Measurements from ENCODE around the gene POLR2E. TPM values are rescaled to one million over a fixed set of nuclear protein-coding genes. Genes with fewer than 3 reads are reported as not detected.

The POLR2E gene
- total and polyA plus RNA-seq, 9 of the 15 experiments (the other 6 are each of a cell fraction or from before 2014, with no cell fraction given) = 3.4 to 413 (median 244) TPM

DNA sequence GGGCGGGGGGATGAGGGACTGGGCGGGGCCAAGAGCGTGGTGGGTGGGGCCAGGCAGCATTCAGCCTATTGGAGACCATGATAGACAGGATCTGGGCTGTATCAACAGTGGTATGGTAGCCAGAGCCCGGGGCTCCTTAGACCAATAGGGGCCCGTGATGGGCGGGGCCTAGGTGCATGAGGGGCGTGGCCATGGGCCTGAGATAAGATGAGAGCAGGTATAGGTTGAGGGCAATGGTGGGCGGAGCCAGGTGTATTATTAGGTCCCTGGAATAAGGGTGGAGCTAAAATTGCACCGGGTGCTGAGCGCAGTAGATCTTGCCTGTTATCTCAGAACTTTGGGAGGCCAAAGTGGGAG, 50.0 kb downstream of the POLR2E start (continued):
- TF ChIP-seq, protein P1, sequence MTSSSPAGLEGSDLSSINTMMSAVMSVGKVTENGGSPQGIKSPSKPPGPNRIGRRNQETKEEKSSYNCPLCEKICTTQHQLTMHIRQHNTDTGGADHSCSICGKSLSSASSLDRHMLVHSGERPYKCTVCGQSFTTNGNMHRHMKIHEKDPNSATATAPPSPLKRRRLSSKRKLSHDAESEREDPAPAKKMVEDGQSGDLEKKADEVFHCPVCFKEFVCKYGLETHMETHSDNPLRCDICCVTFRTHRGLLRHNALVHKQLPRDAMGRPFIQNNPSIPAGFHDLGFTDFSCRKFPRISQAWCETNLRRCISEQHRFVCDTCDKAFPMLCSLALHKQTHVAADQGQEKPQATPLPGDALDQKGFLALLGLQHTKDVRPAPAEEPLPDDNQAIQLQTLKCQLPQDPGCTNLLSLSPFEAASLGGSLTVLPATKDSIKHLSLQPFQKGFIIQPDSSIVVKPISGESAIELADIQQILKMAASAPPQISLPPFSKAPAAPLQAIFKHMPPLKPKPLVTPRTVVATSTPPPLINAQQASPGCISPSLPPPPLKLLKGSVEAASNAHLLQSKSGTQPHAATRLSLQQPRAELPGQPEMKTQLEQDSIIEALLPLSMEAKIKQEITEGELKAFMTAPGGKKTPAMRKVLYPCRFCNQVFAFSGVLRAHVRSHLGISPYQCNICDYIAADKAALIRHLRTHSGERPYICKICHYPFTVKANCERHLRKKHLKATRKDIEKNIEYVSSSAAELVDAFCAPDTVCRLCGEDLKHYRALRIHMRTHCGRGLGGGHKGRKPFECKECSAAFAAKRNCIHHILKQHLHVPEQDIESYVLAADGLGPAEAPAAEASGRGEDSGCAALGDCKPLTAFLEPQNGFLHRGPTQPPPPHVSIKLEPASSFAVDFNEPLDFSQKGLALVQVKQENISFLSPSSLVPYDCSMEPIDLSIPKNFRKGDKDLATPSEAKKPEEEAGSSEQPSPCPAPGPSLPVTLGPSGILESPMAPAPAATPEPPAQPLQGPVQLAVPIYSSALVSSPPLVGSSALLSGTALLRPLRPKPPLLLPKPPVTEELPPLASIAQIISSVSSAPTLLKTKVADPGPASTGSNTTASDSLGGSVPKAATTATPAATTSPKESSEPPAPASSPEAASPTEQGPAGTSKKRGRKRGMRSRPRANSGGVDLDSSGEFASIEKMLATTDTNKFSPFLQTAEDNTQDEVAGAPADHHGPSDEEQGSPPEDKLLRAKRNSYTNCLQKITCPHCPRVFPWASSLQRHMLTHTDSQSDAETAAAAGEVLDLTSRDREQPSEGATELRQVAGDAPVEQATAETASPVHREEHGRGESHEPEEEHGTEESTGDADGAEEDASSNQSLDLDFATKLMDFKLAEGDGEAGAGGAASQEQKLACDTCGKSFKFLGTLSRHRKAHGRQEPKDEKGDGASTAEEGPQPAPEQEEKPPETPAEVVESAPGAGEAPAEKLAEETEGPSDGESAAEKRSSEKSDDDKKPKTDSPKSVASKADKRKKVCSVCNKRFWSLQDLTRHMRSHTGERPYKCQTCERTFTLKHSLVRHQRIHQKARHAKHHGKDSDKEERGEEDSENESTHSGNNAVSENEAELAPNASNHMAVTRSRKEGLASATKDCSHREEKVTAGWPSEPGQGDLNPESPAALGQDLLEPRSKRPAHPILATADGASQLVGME (CRISPR knock-in tag; IDR thresholded peaks at IDR 0.05) = no peak
- TF ChIP-seq SP1 (CRISPR knock-in tag; IDR thresholded peaks at IDR 0.05) (peak; percentile 89), NFYB (IDR thresholded peaks at IDR 0.05; ENCODE audit: extremely low read depth, insufficient read length) (peak; percentile 65), ZKSCAN3 (CRISPR knock-in tag; IDR thresholded peaks at IDR 0.05) (no peak), HLTF (IDR thresholded peaks at IDR 0.05) (no peak), IFI16 (CRISPR knock-in tag; IDR thresholded peaks at IDR 0.05) (no peak), HSF4 (CRISPR knock-in tag; IDR thresholded peaks at IDR 0.05; ENCODE audit: borderline replicate concordance) (no peak), BDP1 (IDR thresholded peaks at IDR 0.05; ENCODE audit: insufficient read depth, insufficient read length) (no peak), HMG20B (CRISPR knock-in tag; IDR thresholded peaks at IDR 0.05) (no peak), DDX20 (tag; IDR thresholded peaks at IDR 0.05; ENCODE audit: low read depth) (no peak), MEIS2 (IDR thresholded peaks at IDR 0.05; ENCODE audit: partially characterized antibody) (peak; percentile 47), FOXK2 (conservative IDR thresholded peaks at IDR 0.05 in 1 of 2, IDR thresholded peaks at IDR 0.05 in 1 of 2; ENCODE audit: low read depth in 2 of 2) (peak in 1 of 2 experiments; percentile 43; a peak in 1 of 4 replicates), MCM7 (IDR thresholded peaks at IDR 0.05) (no peak), CCNT2 (IDR thresholded peaks at IDR 0.05; ENCODE audit: borderline replicate concordance, extremely low read depth, insufficient read length, low read depth, low read length) (no peak), TEAD2 (tag; IDR thresholded peaks at IDR 0.05) (no peak), MCM2 (IDR thresholded peaks at IDR 0.05; ENCODE audit: low read depth) (no peak), FOXJ3 (CRISPR knock-in tag; IDR thresholded peaks at IDR 0.05) (no peak), KHSRP (IDR thresholded peaks at IDR 0.05) (no peak)
- TF ChIP-seq, protein P2, sequence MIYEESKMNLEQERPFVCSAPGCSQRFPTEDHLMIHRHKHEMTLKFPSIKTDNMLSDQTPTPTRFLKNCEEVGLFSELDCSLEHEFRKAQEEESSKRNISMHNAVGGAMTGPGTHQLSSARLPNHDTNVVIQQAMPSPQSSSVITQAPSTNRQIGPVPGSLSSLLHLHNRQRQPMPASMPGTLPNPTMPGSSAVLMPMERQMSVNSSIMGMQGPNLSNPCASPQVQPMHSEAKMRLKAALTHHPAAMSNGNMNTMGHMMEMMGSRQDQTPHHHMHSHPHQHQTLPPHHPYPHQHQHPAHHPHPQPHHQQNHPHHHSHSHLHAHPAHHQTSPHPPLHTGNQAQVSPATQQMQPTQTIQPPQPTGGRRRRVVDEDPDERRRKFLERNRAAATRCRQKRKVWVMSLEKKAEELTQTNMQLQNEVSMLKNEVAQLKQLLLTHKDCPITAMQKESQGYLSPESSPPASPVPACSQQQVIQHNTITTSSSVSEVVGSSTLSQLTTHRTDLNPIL (CRISPR knock-in tag; IDR thresholded peaks at IDR 0.05) = no peak
- TF ChIP-seq, protein P3, sequence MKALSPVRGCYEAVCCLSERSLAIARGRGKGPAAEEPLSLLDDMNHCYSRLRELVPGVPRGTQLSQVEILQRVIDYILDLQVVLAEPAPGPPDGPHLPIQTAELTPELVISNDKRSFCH (CRISPR knock-in tag; IDR thresholded peaks at IDR 0.05) = no peak
- TF ChIP-seq, protein P3 (tag; IDR thresholded peaks at IDR 0.05) = no peak
- TF ChIP-seq, protein P4, sequence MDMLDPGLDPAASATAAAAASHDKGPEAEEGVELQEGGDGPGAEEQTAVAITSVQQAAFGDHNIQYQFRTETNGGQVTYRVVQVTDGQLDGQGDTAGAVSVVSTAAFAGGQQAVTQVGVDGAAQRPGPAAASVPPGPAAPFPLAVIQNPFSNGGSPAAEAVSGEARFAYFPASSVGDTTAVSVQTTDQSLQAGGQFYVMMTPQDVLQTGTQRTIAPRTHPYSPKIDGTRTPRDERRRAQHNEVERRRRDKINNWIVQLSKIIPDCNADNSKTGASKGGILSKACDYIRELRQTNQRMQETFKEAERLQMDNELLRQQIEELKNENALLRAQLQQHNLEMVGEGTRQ (CRISPR knock-in tag; IDR thresholded peaks at IDR 0.05) = no peak

Measured in K562 (cell line).